SK-N-SH treated with all-trans-retinoic acid at 6 μM for 48 hours (cell line): Measurements from ENCODE around the gene PANX2.

Source experiments
- ATAC-seq: fragments of 200-7000 bp; cut with Tn5 transposase; 3 replicates; pipeline ENCODE4 v1.9.1; 2020; ENCODE audit warnings: mild to moderate bottlenecking, moderate library complexity
- ARNTL ChIP-seq: fragments of 450-650 bp; formaldehyde crosslinking; IDR thresholded peaks from 2 replicates; pipeline ENCODE4 v1.5.0; 2020; ENCODE audit warnings: low read depth, mild to moderate bottlenecking, moderate library complexity, borderline replicate concordance
- BACH2 ChIP-seq: fragments of 250-450 bp; sonication (Bioruptor Pico); IDR thresholded peaks from 2 replicates; pipeline ENCODE4 v1.9.0; 2021; ENCODE audit warnings: mild to moderate bottlenecking, borderline replicate concordance
- CREB5 ChIP-seq: fragments of 250-450 bp; sonication (Bioruptor Pico); IDR thresholded peaks from 2 replicates; pipeline ENCODE4 v1.5.1; 2020; ENCODE audit warnings: low read depth, mild to moderate bottlenecking, moderate library complexity
- CSDC2 ChIP-seq: fragments of 250-450 bp; sonication (Bioruptor Pico); IDR thresholded peaks from 2 replicates; pipeline ENCODE4 v1.5.0; 2020; ENCODE audit warnings: mild to moderate bottlenecking, moderate library complexity
- CSRNP3 ChIP-seq: fragments of 250-450 bp; sonication (Bioruptor Pico); IDR thresholded peaks from 2 replicates; pipeline ENCODE4 v1.5.1; 2021; ENCODE audit warnings: mild to moderate bottlenecking, moderate library complexity
- ESRRG ChIP-seq: fragments of 250-450 bp; sonication (Bioruptor Pico); IDR thresholded peaks from 2 replicates; pipeline ENCODE4 v1.6.1; 2021; ENCODE audit warnings: mild to moderate bottlenecking
- GLIS3 ChIP-seq: fragments of 250-450 bp; sonication (Bioruptor Pico); IDR thresholded peaks from 2 replicates; pipeline ENCODE4 v1.5.0; 2020; ENCODE audit warnings: mild to moderate bottlenecking, moderate library complexity
- ISL1 ChIP-seq: fragments of 250-450 bp; sonication (Bioruptor Pico); IDR thresholded peaks from 2 replicates; pipeline ENCODE4 v2.1.2; 2022; ENCODE audit warnings: mild to moderate bottlenecking, moderate library complexity
- OSR1 ChIP-seq: fragments of 250-450 bp; sonication (Bioruptor Pico); IDR thresholded peaks from 2 replicates; pipeline ENCODE4 v1.8.0; 2022; ENCODE audit warnings: moderate library complexity, mild to moderate bottlenecking, inconsistent platforms
- PATZ1 ChIP-seq: fragments of 250-450 bp; sonication (Bioruptor Pico); IDR thresholded peaks from 2 replicates; pipeline ENCODE4 v1.8.0; 2020; ENCODE audit warnings: mild to moderate bottlenecking, moderate library complexity, borderline replicate concordance
- POU6F1 ChIP-seq: fragments of 250-450 bp; sonication (Bioruptor Pico); IDR thresholded peaks from 2 replicates; pipeline ENCODE4 v1.8.0; 2021; ENCODE audit warnings: low read depth, mild to moderate bottlenecking, moderate library complexity, borderline replicate concordance
- PPARA ChIP-seq: fragments of 250-450 bp; sonication (Bioruptor Pico); IDR thresholded peaks from 2 replicates; pipeline ENCODE4 v1.5.0; 2020; ENCODE audit warnings: mild to moderate bottlenecking, borderline replicate concordance
- RARB ChIP-seq: fragments of 250-450 bp; sonication (Bioruptor Pico); IDR thresholded peaks from 2 replicates; pipeline ENCODE4 v1.8.0; 2021; ENCODE audit warnings: mild to moderate bottlenecking, moderate library complexity
- TCF4 ChIP-seq: fragments of 250-450 bp; sonication (Bioruptor Pico); IDR thresholded peaks from 2 replicates; pipeline ENCODE4 v1.8.0; 2021; ENCODE audit warnings: mild to moderate bottlenecking, moderate library complexity, borderline replicate concordance
- TSHZ2 ChIP-seq: fragments of 250-450 bp; sonication (Bioruptor Pico); IDR thresholded peaks from 2 replicates; pipeline ENCODE4 v1.5.0; 2020; ENCODE audit warnings: mild to moderate bottlenecking, moderate library complexity
- ZC3H10 ChIP-seq: fragments of 250-450 bp; sonication (Bioruptor Pico); IDR thresholded peaks from 2 replicates; pipeline ENCODE4 v1.5.1; 2021; ENCODE audit warnings: mild to moderate bottlenecking, moderate library complexity
- ZFP3 ChIP-seq: fragments of 250-450 bp; sonication (Bioruptor Pico); IDR thresholded peaks from 2 replicates; pipeline ENCODE4 v1.5.0; 2020; ENCODE audit warnings: mild to moderate bottlenecking, moderate library complexity
- ZFP30 ChIP-seq: fragments of 450-650 bp; formaldehyde crosslinking; IDR thresholded peaks from 2 replicates; pipeline ENCODE4 v1.5.0; 2022; ENCODE audit warnings: mild to moderate bottlenecking, moderate library complexity
- ZNF70 ChIP-seq: fragments of 450-650 bp; formaldehyde crosslinking; IDR thresholded peaks from 2 replicates; pipeline ENCODE4 v1.5.0; 2020; ENCODE audit warnings: mild to moderate bottlenecking, moderate library complexity
- ZNF8 ChIP-seq: fragments of 450-650 bp; formaldehyde crosslinking; IDR thresholded peaks from 2 replicates; pipeline ENCODE4 v1.5.0; 2020; ENCODE audit warnings: mild to moderate bottlenecking, moderate library complexity

The PANX2 gene

GRCh38 chr22:50184902-50185374, 14.4 kb downstream of the PANX2 start:
- no peak for ATAC-seq

GRCh38 chr22:50185375-50186087, 15.0 kb downstream of the PANX2 start, which contains the start of gene TRABD:
Gene TRABD, plus strand, starts transcription at chr22:50185913. Its CDS starts 7,148 bp downstream, at chr22:50193061.
- peak; percentile 78 for ATAC-seq
- TF ChIP-seq ZFP30 (no peak), ISL1 (CRISPR knock-in tag) (no peak), CSRNP3 (CRISPR knock-in tag) (no peak), ZNF70 (CRISPR knock-in tag) (no peak), ZFP3 (CRISPR knock-in tag) (no peak), PATZ1 (CRISPR knock-in tag) (no peak), RARB (CRISPR knock-in tag) (no peak), TCF4 (CRISPR knock-in tag) (no peak), POU6F1 (no peak)

More at GRCh38 chr22:50184902-50185374, 14.4 kb downstream of the PANX2 start:
- TF ChIP-seq TCF4 (CRISPR knock-in tag) (no peak), PPARA (CRISPR knock-in tag) (no peak), ZFP30 (no peak), ZFP3 (CRISPR knock-in tag) (no peak), ISL1 (CRISPR knock-in tag) (no peak)

GRCh38 chr22:50186181-50186714, 15.7 kb downstream of the PANX2 start:
- TF ChIP-seq OSR1 (CRISPR knock-in tag) (no peak), ZC3H10 (CRISPR knock-in tag) (no peak), CSRNP3 (CRISPR knock-in tag) (no peak), ISL1 (CRISPR knock-in tag) (no peak), POU6F1 (no peak), ZFP30 (no peak), ZNF70 (CRISPR knock-in tag) (no peak), RARB (CRISPR knock-in tag) (no peak), ZNF8 (CRISPR knock-in tag) (no peak), PATZ1 (CRISPR knock-in tag) (no peak), CREB5 (CRISPR knock-in tag) (no peak), TCF4 (CRISPR knock-in tag) (no peak), ARNTL (CRISPR knock-in tag) (no peak), ESRRG (no peak), CSDC2 (CRISPR knock-in tag) (no peak), PPARA (CRISPR knock-in tag) (no peak), TSHZ2 (no peak), GLIS3 (CRISPR knock-in tag) (no peak), BACH2 (CRISPR knock-in tag) (no peak), ZFP3 (CRISPR knock-in tag) (no peak)
- peak; percentile 3; the same call in 2 of the 3 replicates for ATAC-seq
